Mammary epithelial cell (primary cell): ENCODE data around the gene EPB41L1.

Experiments
- EZH2 ChIP-seq: IDR thresholded peaks from 2 replicates; pipeline ENCODE4 v1.6.1; 2012; ENCODE audit warnings: low read length, inconsistent platforms, borderline replicate concordance
- TF ChIP-seq, protein P1 (sequence below), 2 donors: IDR thresholded peaks in 1 of 2; conservative IDR thresholded peaks in 1 of 2; 2 replicates each; pipeline ENCODE4 v1.5.1; 2011 to 2012; ENCODE audit warnings: inconsistent platforms in 2 of 2, low read length in 2 of 2, mild to moderate bottlenecking in 2 of 2, control low read depth in 1 of 2, low read depth in 1 of 2; ENCODE audit not compliant: insufficient read depth in 1 of 2; ENCODE audit errors: extremely low read depth in 1 of 2

DNA sequence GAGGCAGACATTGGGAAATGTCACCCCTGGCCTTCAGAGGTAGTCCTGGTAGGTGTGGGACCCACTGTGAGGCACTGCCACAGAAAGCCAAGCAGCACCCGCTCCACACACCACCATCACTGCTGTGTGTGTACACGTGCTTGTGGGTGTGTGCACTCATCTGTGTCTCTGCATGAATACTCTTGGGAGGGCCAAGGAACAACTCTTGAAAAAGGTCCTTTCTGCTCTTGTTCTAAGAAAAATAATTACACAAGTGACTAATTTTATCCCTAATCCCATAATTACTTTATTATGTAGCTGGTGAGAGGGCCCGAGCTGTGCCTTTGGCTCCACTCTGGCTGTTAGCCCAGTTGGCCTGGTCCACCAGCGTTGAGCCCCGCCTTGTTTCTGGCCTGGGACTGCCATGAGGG is 21.7 kb upstream of the EPB41L1 start:
- no peak for TF ChIP-seq EZH2
- TF ChIP-seq, protein P1, sequence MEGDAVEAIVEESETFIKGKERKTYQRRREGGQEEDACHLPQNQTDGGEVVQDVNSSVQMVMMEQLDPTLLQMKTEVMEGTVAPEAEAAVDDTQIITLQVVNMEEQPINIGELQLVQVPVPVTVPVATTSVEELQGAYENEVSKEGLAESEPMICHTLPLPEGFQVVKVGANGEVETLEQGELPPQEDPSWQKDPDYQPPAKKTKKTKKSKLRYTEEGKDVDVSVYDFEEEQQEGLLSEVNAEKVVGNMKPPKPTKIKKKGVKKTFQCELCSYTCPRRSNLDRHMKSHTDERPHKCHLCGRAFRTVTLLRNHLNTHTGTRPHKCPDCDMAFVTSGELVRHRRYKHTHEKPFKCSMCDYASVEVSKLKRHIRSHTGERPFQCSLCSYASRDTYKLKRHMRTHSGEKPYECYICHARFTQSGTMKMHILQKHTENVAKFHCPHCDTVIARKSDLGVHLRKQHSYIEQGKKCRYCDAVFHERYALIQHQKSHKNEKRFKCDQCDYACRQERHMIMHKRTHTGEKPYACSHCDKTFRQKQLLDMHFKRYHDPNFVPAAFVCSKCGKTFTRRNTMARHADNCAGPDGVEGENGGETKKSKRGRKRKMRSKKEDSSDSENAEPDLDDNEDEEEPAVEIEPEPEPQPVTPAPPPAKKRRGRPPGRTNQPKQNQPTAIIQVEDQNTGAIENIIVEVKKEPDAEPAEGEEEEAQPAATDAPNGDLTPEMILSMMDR (conservative IDR thresholded peaks at IDR 0.05 in 1 of 2, IDR thresholded peaks at IDR 0.05 in 1 of 2; ENCODE audit: extremely low read depth in 1 of 2, insufficient read depth in 1 of 2, low read depth in 1 of 2, low read length in 2 of 2), result no peak
